HK-2 (cell line): ENCODE results near the gene SOD3.

Source experiments
- DNase-seq: peaks from one replicate; pipeline ENCODE4 v3.0.0-alpha.2; 2018; ENCODE audit not compliant: unreplicated experiment

Gene SOD3

DNA sequence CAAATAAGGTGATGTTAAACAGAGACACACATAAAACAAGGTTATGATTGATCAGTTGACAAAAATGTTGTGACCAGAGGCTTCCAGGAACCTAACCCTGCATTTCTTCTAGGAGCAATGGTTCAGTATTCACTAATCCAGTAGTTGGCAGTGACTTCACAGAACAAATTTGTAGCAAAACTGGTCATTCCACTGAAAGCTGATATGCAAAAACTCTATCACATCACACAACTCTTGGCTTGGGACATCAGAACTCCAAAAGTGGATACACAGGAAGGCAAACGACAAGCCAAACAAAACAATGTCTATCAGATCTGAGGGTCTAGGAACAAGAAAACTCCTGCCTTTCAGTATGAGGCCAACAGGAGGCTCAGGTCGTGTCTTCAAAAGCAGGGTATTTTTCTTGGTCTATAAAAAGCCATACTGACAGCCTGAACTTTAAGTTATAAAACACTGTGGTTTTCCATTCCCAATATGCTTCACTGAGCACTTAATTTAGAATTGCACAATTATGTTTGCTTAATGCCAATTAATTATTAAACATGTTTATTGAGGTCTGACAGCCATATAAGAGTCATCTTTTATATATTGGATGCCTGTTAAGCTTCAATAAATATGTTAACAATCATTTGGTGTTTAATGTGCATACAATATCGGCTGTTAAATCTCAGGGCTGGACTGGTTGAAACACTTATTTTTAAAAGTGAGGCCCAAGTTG lies 45.6 kb downstream of the SOD3 start:
- no peak for DNase-seq

DNA sequence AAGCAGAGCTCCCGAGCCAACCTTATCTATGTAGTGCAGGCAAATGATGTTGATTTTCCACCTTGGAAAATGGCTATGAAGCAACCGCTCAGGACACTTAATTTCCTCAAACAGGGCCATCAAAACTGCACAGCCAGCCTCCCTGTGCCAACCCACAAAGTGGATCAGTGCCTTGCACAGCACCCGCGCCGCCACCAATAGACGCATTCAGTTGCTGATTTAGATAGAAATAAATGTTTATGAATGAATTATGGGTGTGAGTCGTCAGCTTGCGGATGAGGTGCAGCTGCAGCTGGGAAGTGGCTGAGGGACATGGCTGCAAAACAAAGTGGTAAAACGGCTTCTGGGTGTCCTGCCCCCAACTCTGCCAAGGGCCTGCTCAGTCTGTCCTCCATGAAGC lies 47.0 kb downstream of the SOD3 start:
- no peak for DNase-seq

DNA sequence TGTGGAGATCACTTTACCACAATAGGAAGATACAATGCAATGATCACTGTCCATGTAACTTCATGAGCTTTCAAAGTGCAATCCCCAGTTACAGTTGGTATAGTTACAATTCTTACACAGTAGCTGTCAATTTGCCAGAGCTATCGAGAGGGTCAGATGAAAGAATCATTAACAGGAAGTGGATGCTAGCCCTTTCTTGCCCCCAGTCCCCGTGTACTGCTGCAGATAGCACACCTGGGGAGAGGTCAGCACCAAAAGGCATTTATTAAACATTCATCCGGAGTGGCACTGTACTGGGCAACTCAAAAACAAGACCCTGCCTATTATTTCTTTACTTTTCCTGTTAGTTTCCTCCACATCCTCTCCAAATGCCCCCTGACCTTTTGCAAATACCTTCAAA lies 47.7 kb downstream of the SOD3 start:
- no peak for DNase-seq

GRCh38 chr4:24845132-24845531 lies 49.8 kb downstream of the SOD3 start:
- DNase-seq, result no peak

DNA sequence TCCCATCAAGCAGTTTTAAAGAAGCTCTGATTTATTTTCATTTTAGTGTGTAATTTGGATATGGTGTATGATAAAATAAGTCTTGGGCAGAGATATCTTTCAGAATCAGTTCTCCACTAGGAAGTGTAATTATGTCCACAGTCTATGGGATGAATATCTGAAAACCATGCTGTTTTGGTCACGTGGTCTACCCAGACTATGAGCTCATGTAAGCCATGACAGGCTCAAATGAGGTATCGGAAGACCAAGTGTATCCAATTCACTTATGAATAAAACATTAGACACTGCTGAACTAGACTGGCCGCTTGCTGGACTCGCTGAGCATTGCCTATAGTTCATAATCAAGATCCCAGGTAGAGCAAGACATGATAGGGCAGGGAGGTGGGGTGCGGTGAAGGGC lies 50.5 kb downstream of the SOD3 start:
- DNase-seq, result no peak

- no peak for DNase-seq
Measured at GRCh38 chr4:24846716-24847115, 51.3 kb downstream of the SOD3 start.

DNA sequence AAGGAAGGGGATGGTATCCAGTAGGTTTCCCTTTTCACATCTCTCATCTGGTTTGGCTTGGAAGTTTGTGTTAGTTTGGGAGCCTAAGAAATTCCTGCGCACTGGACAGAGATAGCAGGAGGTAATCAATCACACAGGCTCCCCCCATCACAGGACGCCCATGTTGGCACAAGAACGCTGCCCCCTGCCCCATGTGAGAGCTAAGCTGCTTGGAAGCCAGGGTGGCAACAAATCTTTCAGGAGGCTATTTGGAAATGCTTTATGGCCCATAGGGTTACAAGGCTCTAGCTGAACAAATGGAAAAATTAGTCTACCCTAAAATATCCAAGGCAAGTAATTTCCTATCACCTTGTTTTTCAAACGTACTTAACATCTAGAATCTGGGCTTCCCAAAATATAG lies 54.0 kb downstream of the SOD3 start:
- DNase-seq, result no peak

DNA sequence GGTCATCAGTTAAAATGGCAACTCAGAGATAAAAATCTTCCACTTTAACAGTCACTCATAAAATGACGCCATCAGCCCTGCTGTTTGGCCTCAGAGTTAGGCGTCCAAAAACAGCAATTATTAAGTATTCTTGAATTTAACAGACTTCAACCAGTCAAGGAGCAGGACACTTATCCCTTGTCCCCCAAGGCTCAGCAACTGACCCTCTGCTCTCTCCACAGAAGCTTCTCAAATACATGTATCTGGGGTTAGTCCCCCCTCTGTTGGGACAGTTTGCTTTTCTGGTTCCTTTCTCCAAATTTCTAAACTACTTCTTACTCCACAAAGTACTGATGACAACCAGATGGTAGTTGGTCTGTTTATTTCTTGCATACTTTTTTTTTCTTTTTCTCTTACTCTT lies 54.4 kb downstream of the SOD3 start:
- DNase-seq, result no peak
